WTC11 (cell line): ENCODE data around the gene NEO1. TPM values are rescaled to one million over a fixed set of nuclear protein-coding genes. Genes with fewer than 3 reads are reported as not detected.
A peak's percentile ranks its signal among the peaks of the same experiment; 100 is the strongest.

Experiments
- ATAC-seq: fragments of 200-7000 bp; cut with Tn5 transposase; 2 replicates; pipeline ENCODE4 v1.10.0; 2021; ENCODE audit warnings: mild to moderate bottlenecking, moderate library complexity
- CTCF ChIA-PET: fragments of 300-600 bp; sonication (Branson Sonifier 250); formaldehyde crosslinking; loops from one replicate; lab custom pipeline; 2021; ENCODE audit warnings: antibody characterized with exemption; lab: Charles Lee
- POLR2A ChIA-PET: fragments of 350-600 bp; sonication (Branson Sonifier 250); formaldehyde crosslinking; loops from one replicate; lab custom pipeline; 2021; ENCODE audit warnings: antibody characterized with exemption; lab: Charles Lee
- DNase-seq: peaks from one replicate; pipeline ENCODE4 v3.0.0; 2021; ENCODE audit warnings: low spot score
- H3K27ac Mint-ChIP-seq: 2 replicates; pipeline ENCODE4 v1.8.0; 2021; ENCODE audit warnings: mixed read lengths
- H3K27me3 Mint-ChIP-seq: 2 replicates; pipeline ENCODE4 v1.8.0; 2021; ENCODE audit warnings: low read depth, mild to moderate bottlenecking, moderate library complexity, mixed read lengths
- H3K36me3 Mint-ChIP-seq: 2 replicates; pipeline ENCODE4 v1.8.0; 2021; ENCODE audit warnings: mixed read lengths
- H3K4me1 Mint-ChIP-seq: 2 replicates; pipeline ENCODE4 v1.8.0; 2022; ENCODE audit warnings: mixed read lengths
- H3K4me3 Mint-ChIP-seq: 2 replicates; pipeline ENCODE4 v1.8.0; 2021; ENCODE audit warnings: mild to moderate bottlenecking, moderate library complexity, mixed read lengths
- H3K9me3 Mint-ChIP-seq: 2 replicates; pipeline ENCODE4 v1.8.0; 2021; ENCODE audit warnings: mixed read lengths
- FOXP4 ChIP-seq: sonication (generic); formaldehyde crosslinking; IDR thresholded peaks from 2 replicates; pipeline ENCODE4 v1.8.0; 2022; ENCODE audit warnings: mild to moderate bottlenecking, missing genetic modification reagents
- GRHL2 ChIP-seq: fragments of 250-450 bp; sonication (Bioruptor Pico); IDR thresholded peaks from 2 replicates; pipeline ENCODE4 v1.8.0; 2022; ENCODE audit warnings: mild to moderate bottlenecking, moderate library complexity; ENCODE audit not compliant: insufficient replicate concordance, severe bottlenecking
- IRF2 ChIP-seq: sonication (generic); formaldehyde crosslinking; IDR thresholded peaks from 2 replicates; pipeline ENCODE4 v1.8.0; 2022; ENCODE audit warnings: low read depth, missing genetic modification reagents, borderline replicate concordance
- JUN ChIP-seq: sonication (generic); formaldehyde crosslinking; IDR thresholded peaks from 2 replicates; pipeline ENCODE4 v1.8.0; 2023; ENCODE audit warnings: mild to moderate bottlenecking, missing genetic modification reagents
- KAT7 ChIP-seq: sonication (generic); formaldehyde crosslinking; IDR thresholded peaks from 2 replicates; pipeline ENCODE4 v1.8.1; 2023; ENCODE audit warnings: missing genetic modification reagents, mild to moderate bottlenecking, borderline replicate concordance
- NFATC4 ChIP-seq: fragments of 250-450 bp; sonication (Bioruptor Pico); IDR thresholded peaks from 2 replicates; pipeline ENCODE4 v1.9.0; 2021; ENCODE audit warnings: mild to moderate bottlenecking
- TEAD4 ChIP-seq: sonication (generic); formaldehyde crosslinking; IDR thresholded peaks from 2 replicates; pipeline ENCODE4 v1.8.0; 2022; ENCODE audit warnings: mild to moderate bottlenecking, missing genetic modification reagents
- ZMAT4 ChIP-seq: fragments of 250-450 bp; sonication (Bioruptor Pico); IDR thresholded peaks from 2 replicates; pipeline ENCODE4 v1.9.0; 2021; ENCODE audit warnings: mild to moderate bottlenecking
- ZNF121 ChIP-seq: sonication (generic); formaldehyde crosslinking; IDR thresholded peaks from 2 replicates; pipeline ENCODE4 v1.8.0; 2023; ENCODE audit warnings: missing genetic modification reagents
- ZNF263 ChIP-seq: sonication (generic); formaldehyde crosslinking; IDR thresholded peaks from 2 replicates; pipeline ENCODE4 v1.8.1; 2022; ENCODE audit warnings: low read depth, mild to moderate bottlenecking, moderate library complexity, missing genetic modification reagents
- total RNA-seq: library from RNA; stranded (reverse); gene quantifications from 3 replicates; pipeline ENCODE4 v1.2.3, GENCODE V29; 2021
- TF ChIP-seq, protein P1 (sequence below): sonication (generic); formaldehyde crosslinking; IDR thresholded peaks from 2 replicates; pipeline ENCODE4 v1.8.0; 2023; ENCODE audit warnings: missing genetic modification reagents, mild to moderate bottlenecking, borderline replicate concordance
- TF ChIP-seq, protein P2 (sequence below): fragments of 250-450 bp; sonication (Bioruptor Pico); IDR thresholded peaks from 2 replicates; pipeline ENCODE4 v1.9.0; 2021; ENCODE audit warnings: moderate library complexity, mild to moderate bottlenecking, inconsistent platforms, borderline replicate concordance

The NEO1 gene
- total RNA-seq, 1 experiment from 2014 or later, result 37.1 TPM

- TF ChIP-seq, protein P1, sequence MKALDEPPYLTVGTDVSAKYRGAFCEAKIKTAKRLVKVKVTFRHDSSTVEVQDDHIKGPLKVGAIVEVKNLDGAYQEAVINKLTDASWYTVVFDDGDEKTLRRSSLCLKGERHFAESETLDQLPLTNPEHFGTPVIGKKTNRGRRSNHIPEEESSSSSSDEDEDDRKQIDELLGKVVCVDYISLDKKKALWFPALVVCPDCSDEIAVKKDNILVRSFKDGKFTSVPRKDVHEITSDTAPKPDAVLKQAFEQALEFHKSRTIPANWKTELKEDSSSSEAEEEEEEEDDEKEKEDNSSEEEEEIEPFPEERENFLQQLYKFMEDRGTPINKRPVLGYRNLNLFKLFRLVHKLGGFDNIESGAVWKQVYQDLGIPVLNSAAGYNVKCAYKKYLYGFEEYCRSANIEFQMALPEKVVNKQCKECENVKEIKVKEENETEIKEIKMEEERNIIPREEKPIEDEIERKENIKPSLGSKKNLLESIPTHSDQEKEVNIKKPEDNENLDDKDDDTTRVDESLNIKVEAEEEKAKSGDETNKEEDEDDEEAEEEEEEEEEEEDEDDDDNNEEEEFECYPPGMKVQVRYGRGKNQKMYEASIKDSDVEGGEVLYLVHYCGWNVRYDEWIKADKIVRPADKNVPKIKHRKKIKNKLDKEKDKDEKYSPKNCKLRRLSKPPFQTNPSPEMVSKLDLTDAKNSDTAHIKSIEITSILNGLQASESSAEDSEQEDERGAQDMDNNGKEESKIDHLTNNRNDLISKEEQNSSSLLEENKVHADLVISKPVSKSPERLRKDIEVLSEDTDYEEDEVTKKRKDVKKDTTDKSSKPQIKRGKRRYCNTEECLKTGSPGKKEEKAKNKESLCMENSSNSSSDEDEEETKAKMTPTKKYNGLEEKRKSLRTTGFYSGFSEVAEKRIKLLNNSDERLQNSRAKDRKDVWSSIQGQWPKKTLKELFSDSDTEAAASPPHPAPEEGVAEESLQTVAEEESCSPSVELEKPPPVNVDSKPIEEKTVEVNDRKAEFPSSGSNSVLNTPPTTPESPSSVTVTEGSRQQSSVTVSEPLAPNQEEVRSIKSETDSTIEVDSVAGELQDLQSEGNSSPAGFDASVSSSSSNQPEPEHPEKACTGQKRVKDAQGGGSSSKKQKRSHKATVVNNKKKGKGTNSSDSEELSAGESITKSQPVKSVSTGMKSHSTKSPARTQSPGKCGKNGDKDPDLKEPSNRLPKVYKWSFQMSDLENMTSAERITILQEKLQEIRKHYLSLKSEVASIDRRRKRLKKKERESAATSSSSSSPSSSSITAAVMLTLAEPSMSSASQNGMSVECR (CRISPR knock-in tag), result no peak
- TF ChIP-seq TEAD4 (CRISPR knock-in tag) (no peak), ZNF121 (CRISPR knock-in tag) (no peak), IRF2 (CRISPR knock-in tag) (no peak), FOXP4 (CRISPR knock-in tag) (no peak)
Observed at GRCh38 chr15:73019154-73019553, 33.1 kb upstream of the NEO1 start (continued).

DNA sequence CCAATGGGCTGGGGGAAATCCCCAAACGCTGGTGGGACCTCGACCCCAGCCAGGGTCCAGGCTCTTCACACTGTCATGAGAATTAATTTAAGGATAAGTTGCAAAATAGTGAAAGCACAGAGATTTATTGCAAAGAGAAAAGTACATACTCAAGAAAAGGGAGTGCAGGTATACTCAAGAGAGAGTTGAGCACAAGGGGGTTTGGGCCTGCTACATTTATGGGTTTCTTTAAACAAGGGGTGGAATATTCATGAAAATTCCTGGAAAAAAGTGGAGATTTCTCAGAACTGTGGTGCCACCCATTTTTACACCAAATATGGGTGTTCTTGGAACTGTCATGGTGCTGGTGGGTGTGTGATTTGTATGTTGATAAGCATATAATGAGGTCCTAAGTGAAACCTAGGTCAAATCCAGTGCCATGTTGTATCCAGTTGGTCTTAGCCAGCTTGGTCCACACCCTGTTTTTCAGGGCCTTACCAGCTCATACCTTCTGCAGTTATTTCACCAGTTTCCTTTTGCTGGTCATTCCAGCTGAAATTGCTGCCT, 32.6 kb upstream of the NEO1 start:
- H3K27ac Mint-ChIP-seq, result no peak overlapping the region
- ChIA-PET POLR2A (no interaction called here), CTCF (no interaction called here)
- no peak for ATAC-seq
- no peaks in the 10 kb centered on the region for H3K36me3 Mint-ChIP-seq
- H3K27me3 Mint-ChIP-seq, result no peaks in the 10 kb centered on the region; the same call in 1 of the 2 replicates
- no peaks in the 10 kb centered on the region for H3K9me3 Mint-ChIP-seq
- DNase-seq, result no peak
- TF ChIP-seq JUN (CRISPR knock-in tag) (no peak), ZMAT4 (CRISPR knock-in tag) (no peak), ZNF263 (CRISPR knock-in tag) (no peak), NFATC4 (CRISPR knock-in tag) (no peak), KAT7 (CRISPR knock-in tag) (no peak), GRHL2 (CRISPR knock-in tag) (no peak)
- TF ChIP-seq, protein P2, sequence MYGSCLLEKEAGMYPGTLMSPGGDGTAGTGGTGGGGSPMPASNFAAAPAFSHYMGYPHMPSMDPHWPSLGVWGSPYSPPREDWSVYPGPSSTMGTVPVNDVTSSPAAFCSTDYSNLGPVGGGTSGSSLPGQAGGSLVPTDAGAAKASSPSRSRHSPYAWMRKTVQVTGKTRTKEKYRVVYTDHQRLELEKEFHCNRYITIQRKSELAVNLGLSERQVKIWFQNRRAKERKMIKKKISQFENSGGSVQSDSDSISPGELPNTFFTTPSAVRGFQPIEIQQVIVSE (CRISPR knock-in tag), result no peak
- no peak overlapping the region for H3K4me3 Mint-ChIP-seq
- H3K4me1 Mint-ChIP-seq, result peaks cover 52% of the 10 kb centered on the region

GRCh38 chr15:73021139-73021621, 31.1 kb upstream of the NEO1 start:
- ChIA-PET CTCF (no interaction called here), POLR2A (no interaction called here)
- ATAC-seq (peak; percentile 88), DNase-seq (peak; percentile 41)
- Mint-ChIP-seq H3K36me3 (no peaks in the 10 kb centered on the region), H3K4me3 (peak overlapping the region; percentile 32), H3K27me3 (no peaks in the 10 kb centered on the region; the same call in 1 of the 2 replicates), H3K4me1 (peaks cover 52% of the 10 kb centered on the region), H3K27ac (peak overlapping the region; percentile 73), H3K9me3 (no peaks in the 10 kb centered on the region)
- TF ChIP-seq, protein P2 (CRISPR knock-in tag), result no peak
- TF ChIP-seq TEAD4 (CRISPR knock-in tag), result peak; percentile 25; the same call in 1 of the 2 replicates
